Dedifferentiated amniotic fluid mesenchymal stem cell (primary cell): ENCODE results near the gene AMOTL1.
A peak's percentile ranks its signal among the peaks of the same experiment; 100 is the strongest.
"Not testable (repeated sequence)": the region's sequence is repeated elsewhere in the genome, so short reads cannot be mapped to it uniquely, and the experiment has no call there.

ENCODE experiments used
- DNase-seq: peaks from one replicate; pipeline ENCODE4 v3.0.0-alpha.2; 2016; ENCODE audit errors: extremely low spot score

Gene AMOTL1

DNA sequence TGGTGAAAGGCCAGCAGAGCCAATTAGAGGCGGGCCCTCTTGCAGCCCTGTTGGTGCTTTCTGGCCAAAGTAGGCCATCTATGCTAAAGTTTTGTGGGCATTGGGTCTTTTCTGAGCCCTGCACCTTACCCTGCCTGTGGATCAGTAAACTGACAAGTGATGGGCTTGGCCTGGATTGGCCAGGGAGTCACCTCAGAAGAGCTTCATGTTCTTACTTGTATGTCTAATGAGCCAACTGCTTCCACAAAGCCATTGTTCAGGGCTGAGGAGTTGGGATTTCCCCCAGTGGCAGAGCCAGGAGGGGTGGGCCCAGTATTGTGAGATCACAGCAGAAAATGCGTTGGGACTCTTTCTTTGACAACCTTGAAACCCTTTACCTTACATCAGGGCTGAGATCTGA is 114.8 kb downstream of the AMOTL1 start:
- DNase-seq, result no peak

DNA sequence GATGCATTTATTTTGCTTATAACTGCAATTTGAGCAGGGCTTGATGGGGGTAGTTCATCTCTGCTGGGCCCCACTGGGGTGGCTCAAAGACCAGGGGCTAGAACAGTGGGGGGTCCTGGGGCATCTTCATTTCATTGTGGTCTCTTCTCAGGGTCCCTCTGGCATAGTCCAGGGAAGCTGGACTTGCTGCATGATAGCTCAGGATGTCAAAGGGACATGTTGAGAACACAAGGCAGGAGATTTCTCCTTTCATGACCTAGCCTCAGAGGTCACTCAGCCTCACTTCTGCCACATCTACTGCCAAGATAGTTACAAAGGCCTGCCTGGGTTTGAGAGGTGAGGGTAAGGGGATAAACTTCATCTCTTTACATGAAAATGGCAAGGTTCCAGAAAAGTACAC is 115.7 kb downstream of the AMOTL1 start:
- no peak for DNase-seq

DNA sequence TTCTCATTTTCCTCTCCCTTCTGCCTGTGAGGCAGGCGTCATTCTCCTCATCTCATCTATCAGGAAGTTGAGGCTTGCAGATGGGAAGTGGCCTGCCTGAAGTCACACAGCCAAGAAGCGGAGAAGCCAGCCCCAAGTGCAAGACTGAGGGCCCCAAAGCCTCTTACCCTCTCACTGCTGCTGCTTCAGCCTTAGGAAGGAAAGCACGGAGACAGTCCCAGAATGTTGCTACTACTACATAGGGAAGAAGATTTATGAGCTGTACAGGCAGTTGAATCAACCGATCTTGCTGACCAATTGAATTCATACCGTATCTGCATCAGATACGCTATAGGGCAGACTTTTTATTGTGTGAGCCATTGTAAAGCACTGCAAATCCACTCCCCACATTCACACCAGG is 116.2 kb downstream of the AMOTL1 start:
- DNase-seq, result no peak

DNA sequence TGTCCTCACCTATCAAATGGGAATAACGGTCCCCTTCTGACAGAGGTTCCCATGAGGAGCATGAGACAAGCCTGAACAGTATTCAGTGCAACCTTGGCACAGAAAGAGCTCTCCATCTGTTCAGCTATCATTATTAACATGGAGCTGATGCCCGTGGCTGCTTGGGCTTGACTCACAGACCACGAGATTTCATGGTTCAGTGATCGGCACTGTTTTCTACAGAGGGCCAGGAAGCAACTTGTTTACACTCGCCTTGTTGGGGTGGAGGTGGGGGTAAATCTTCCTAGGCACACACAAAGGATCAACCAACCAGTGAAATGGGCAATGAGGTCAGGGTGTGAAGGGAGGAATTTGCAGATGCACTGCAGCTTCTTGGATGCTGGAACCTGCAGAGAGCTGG is 117.0 kb downstream of the AMOTL1 start:
- DNase-seq, result no peak

DNA sequence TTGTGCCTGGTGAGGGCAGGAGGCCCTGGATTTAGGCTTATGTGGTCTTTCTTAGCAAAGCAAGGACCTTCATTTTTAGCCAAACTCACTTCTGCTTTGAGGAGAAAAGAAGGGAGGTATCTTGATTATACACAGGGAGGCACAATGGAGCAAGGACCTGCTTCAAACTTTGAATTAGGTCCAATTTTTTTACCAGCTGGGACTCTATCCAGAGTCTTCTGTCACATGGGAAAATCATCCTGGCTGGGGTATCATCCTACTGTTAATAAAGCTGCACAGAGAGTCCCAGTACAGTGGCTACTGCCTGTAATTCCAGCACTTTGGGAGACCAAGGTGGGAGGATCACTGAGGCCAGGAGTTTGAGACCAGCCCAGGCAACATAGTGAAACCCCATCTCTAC is 117.4 kb downstream of the AMOTL1 start:
- DNase-seq, result no peak

DNA sequence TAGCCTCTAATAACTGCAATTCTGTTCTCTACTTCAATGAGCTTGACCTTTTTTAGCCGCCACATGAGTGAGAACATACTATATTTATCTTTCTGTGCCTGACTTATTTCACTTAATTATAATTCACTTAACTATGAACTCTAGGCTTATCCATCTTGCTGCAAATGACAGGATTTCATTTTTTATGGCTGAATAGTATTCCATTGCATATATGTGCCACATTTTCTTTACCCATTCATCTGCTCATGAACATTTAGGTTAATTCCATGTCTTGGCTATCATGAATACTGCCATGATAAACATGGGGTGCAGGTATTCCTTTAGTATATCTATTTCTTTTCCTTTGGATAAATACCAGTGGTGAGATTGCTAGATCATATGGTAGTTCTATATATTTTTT is 120.0 kb downstream of the AMOTL1 start:
- DNase-seq, result no peak

DNA sequence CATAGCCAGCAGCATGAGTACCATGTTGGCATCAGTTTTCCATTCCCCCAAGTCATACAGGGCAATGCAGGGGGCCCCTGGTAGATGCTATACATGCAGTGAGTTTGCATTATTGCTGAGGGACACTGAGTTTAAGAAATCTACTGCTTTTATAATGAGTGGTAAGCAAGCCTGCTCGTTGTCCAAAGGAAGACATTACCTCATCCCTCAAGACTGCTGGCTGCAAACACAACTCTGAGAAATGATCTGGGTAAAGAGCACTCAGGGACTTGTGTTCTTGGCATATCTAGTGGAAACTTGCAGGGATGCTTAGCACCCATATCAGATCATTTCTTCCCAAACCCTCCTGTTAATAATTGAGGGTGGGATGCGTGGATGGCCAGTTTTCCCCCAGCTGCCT is 127.3 kb downstream of the AMOTL1 start:
- DNase-seq, result no peak

DNA sequence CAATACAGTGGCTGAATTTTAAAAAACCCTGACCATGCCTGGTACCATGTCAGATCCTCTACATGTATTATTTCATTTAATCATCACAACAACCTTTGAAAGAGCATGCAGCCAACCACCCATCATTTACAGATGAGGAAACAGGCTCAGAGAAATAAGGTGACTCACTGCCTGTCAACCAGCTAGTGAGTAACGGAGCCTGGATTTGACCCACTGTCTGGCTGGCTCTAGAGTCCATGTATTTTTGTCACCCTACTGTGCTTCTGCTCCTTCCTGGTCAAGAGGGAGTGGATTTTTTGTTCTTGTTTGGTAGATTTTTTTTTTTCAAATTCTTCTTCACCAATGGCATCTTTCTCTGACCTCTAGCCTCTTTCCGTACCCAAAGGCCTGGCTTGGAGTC is 127.8 kb downstream of the AMOTL1 start:
- no peak for DNase-seq

DNA sequence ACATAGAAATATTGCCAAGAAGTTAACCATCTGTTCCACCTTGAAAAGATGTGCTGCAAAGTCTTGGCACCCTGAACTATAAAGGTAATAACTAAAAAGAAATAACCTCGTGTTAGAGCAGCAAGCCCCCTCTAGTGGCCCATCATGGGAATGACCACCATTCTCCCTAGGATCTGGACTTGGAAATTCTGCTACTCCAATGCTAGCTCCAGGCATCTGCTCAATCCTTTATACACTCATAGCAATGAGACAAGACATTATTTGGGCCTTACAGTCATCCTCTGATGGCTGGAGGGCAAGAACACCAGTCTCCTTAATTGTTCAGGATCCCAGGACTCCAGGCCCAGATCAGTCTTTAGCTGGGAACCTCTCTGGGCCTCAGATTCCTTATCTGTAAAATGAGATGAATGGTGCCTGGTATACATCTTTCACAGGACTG is 129.2 kb downstream of the AMOTL1 start:
- peak; percentile 36 for DNase-seq

DNA sequence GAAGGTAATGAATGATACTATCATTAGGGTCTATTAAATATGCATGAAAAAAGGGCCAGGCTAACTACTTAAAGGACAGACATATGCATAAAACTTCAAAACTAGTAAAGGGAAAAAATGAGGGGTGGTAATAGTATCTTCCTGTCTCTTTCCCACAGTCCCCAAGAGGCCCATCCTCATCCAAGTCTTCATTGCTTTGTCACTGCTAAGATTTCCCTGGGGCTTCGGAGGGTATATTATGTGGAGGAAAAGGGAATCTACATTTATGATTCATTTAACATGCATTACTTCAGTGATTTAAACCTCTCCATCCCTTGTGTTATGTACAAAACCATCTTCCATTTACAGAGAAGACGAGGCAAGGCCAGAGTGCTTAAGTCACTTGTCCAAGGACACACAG is 139.1 kb downstream of the AMOTL1 start:
- no peak for DNase-seq

DNA sequence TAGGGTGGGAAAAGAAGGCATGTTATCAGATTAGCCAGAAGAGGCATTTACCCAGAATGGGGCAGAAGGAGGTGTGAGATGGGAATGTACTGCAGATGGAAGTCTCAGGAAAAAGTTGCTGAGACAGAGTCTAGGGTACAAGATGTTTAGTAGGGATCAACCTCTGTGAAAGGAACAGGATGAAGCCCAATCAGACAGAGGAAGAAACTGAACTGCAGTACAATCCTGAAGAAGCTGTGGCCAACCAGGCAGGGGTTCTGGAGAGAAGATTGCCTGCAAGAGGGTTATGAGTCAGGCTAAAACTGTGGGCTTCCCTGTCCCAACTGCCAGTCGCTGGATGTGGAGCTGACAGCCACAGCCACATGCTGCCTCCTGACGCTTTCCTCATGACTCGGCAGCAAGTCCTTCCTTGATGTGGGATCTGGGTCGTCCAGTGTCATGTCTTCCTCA is 141.2 kb downstream of the AMOTL1 start:
- DNase-seq, result no peak

DNA sequence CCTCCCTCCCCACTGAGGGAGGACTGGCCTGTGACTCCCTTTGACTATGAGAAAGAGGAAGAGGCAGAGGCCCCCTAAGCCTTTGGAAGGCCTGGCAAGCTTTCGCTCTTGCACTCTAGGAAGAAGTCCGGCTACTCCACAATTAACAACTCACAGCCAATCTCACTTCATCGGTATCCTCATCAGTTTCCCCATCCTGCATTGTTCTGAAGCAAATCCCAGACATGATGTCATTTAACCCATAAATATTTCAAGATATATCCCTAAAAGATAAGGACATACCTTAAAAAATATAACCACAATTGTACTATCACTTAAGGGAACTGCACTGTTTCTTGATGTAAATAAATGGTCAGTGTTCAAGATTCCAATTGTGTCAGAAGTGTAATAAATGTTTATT is 142.1 kb downstream of the AMOTL1 start:
- no peak for DNase-seq

DNA sequence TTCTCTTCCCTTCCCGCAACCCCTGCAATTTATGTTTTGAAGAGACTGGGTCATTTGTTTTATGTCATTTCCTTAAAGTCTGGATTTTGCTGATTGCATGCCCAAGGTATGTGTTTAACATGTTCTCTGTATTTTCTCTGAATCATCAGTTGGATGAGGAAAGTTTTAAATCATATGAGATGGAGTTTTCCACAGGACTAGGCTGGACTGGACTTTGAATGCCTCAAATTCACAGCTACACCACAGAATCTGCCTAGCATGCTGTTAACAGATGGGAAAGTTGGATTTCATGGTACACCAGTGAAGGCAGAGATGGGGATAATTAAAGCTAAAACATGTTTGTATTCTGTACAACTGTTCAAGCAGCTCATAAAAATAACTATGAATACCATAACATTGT is 142.6 kb downstream of the AMOTL1 start:
- peak; percentile 65 for DNase-seq

DNA sequence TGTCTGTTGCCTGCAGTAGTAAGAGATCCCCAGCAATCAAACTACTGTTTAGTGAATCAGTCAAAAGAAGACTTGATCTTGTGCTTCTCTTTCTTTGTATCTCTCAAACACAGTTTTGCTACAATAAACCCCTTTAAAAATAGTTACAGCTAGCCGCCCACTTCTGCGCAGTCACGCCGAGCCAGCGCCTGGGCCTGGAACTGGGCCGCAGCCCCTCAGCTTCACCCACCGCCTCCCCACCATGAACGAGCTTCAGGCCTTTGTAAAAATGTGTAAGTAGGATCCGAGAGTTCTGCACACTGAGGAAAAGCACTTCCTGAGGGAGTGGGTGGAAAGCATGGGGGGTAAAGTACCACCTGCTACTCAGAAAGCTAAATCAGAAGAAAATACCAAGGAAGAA is 144.7 kb downstream of the AMOTL1 start:
- no peak for DNase-seq

DNA sequence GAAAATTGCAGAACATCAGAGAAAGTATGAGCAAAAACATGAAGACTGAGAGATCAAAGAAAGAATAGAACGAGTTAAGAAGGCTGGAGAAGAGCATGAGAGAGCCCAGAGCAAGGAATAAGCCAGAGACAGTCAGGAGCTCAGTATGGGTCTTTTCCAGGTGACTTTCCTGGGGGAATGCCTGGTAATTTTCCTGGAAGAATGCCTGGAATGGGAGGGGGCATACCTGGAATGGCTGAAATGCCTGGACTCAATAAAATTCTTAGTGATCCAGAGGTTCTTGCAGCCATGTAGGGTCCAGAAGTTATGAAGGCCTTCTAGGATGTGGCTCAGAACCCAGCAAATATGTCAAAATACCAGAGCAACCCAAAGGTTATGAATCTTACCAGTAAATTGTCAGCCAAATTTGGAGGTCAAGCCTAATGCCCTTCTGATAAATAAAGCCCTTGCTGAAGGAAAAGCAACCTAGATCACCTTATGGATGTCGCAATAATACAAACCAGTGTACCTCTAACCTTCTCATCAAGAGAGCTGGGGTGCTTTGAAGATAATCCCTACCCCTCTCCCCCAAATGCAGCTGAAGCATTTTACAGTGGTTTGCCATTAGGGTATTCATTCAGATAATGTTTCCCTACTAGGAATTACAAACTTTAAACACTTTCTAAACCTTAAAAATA is 145.7 kb downstream of the AMOTL1 start:
- not testable (repeated sequence) for DNase-seq

DNA sequence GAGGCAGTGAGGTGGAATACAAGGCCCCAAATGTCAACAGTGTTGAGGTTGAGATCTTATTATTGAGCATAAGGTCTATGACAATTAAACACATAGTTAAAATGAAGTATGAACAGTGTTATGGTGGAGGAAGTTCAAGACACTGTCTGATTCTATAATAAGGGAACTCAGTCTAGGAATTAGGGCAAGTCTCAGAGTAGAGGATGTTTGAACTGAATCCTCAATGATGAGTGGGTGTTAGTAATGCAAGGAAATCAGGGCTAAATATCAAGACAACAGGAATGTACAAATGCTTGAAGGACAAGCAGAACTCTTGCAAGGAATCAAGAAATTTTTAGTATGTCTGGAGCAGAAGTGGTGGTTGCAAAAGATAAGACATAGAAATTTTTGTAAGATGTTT is 152.2 kb downstream of the AMOTL1 start:
- DNase-seq, result no peak

DNA sequence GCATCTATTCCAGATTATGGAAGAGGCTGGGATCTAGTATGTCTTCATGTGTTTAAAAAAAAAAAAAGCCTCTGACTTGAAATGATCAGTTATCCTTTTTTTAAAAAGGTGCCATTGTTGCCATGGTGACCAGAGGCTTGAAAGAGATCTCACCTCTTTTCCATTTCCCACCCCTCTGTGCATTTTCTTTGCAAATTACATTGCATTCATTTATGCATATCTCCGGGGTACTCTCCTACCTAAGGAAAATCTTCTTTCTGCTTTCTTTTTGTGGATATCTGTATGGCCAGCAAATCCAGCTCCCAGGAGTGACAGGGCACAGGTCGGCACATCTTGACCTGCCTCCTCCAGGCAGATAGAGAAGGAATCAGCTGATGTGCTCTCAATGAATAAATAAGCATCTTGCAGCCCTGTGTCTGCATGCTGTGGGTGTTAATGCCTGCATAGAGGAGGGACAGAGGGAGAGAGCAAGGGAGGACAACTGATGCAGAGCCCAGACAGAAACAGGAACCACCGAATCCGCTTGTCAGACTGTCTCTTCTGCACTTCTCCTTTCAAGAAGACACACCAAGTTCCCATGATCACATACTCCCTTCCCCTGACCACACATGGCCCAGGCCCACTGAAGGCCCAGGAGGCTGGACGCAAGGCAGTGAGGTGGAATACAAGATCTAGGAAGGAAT is 154.3 kb downstream of the AMOTL1 start:
- DNase-seq, result no peak

DNA sequence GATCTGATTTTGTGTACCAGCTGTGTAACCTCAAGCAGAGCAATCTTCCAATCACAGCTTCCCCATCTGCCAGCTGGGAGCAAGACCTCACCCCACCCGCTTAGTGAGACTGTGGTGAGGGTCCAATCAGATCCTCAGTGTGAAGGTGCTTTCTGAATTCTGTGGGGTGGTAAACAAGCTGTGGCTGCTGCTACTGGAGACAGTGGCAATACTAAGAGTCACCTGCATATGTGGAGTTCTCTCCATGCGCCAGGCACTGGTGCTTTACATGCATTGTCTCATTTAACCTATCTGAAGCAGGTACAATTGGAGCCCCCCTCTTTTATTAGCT is 154.8 kb downstream of the AMOTL1 start:
- DNase-seq, result no peak

DNA sequence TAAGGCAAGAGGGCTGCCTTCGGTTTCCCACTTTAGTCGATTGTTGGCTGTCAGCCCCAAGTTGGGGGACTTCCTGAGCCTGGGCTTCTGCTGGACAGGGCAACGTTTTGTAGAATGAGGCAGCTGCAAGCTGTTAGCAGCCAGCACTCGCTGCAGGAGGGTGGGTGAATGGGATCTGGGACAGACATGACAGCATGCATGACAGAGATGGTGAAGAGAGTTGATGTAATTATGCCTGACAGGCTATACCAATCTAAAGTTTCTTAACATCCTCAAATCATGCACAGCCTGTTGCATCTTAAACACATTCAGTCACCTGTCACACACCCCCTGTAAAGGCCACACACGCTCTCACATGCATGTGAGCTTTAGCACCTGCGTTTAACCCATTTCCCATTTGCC is 156.0 kb downstream of the AMOTL1 start:
- DNase-seq, result no peak

DNA sequence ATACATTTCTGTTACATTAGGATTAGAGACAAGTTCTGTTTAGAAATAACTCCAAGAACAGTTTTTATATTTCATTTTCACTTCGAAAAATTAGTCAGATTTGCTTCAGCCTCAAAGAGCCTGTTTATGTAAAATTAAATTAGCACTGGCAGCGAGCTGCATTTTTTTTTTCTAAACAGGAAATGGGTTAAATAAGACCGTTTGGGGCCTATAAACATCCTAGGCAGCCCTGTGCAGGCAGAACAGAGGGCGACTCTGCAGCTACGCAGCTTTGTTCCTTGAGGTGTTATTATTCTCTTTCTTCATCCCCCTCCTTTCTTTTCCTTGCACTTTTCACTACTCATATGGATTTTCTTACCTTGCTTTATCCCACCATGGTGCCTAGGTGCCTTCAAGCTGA is 156.5 kb downstream of the AMOTL1 start:
- DNase-seq, result no peak

DNA sequence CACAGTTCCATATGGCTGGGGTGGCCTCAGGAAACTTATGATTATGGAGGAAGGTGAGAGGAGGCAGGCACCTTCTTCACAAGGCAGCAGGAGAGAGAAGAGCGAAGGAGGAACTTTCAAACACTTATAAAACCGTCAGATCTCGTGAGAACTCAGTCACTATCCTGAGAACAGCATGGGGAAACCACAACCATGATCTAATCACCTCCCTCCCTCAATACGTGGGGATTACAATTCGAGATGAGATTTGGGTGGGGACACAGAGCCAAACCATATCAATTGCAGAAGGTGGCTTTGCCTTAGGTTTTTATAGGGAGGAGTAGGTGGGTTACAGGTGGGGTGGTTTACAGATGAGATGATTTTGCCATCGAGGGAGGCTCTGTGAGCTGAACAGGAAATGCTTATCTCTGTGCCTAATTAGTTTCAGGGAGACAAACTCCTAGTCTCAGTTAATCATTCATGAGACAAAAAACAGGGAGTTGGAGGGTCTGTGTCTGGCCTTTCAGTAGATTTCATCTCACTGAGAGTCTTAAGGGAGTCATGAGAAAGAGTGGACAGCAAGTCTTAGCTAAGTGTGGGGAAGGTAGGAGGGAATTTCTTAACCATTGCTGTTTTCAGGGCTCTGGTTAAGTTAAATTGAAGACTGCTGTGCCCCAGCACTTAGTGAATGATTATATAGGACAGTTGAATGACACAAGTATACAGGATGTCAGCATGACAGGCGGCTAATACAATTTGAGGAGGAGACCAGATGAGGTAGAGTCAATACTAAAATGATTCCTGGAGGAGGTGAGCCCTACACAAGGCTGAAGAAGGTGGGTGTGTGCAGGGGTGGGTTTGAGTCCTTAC is 157.5 kb downstream of the AMOTL1 start:
- no peak for DNase-seq

DNA sequence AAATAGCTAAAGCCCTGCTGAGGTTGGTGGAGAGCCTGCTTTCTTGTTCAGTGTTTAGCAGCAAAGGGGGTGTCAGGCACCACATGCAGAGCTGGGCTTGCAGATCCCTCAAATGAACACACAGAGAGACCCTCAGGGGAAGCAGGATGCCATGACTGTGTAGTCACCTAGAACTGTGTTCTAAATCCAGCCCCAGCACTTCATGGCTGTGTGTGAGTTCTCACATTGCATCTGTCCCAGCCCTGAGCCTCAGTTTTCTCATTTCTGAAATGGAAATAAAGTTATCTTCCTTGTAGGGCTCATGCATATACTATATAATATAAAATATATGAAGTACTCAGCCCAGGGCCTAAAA is 158.1 kb downstream of the AMOTL1 start:
- no peak for DNase-seq
